Pancreas (tissue), 10 donors: ENCODE measurements around the gene STRIP2. TPM values are rescaled to one million over a fixed set of nuclear protein-coding genes. Genes with fewer than 3 reads are reported as not detected.
"Not testable (repeated sequence)": the region's sequence is repeated elsewhere in the genome, so short reads cannot be mapped to it uniquely, and the experiment has no call there.

Source experiments
- ATAC-seq, 4 donors: fragments of 200-7000 bp; cut with Tn5 transposase; one replicate each; pipeline versions ENCODE4 v1.8.0 to v1.9.1; 2020; ENCODE audit warnings: mild to moderate bottlenecking in 4 of 4, moderate library complexity in 4 of 4
- DNase-seq, 6 donors: peaks; one replicate each; pipeline ENCODE4 v3.0.0-alpha.2; 2020
- FAIRE-seq: peaks from 2 replicates; lab custom pipeline; 2012; peaks lifted over from hg19 to GRCh38; lab: Jason Lieb, UNC
- H3K27ac ChIP-seq, 4 donors: fragments of 200-600 bp; sonication (generic); 1 replicate in 3 of 4; 2 replicates in 1 of 4; pipeline versions ENCODE4 v1.5.0 to v1.8.0; 2020
- H3K27me3 ChIP-seq, 4 donors: fragments of 200-600 bp; one replicate each; pipeline ENCODE4 v1.8.0; 2021
- H3K36me3 ChIP-seq, 3 donors: fragments of 200-600 bp; sonication (generic) in 1 of 3; one replicate each; pipeline versions ENCODE4 v1.5.0 to v1.8.0; 2020 to 2021
- H3K4me1 ChIP-seq, 3 donors: fragments of 200-600 bp; one replicate each; pipeline ENCODE4 v1.8.0; 2021
- H3K4me3 ChIP-seq, 4 donors: fragments of 200-600 bp; sonication (generic) in 2 of 4; one replicate each; pipeline versions ENCODE4 v1.5.0 to v1.8.0; 2020 to 2021
- H3K9me3 ChIP-seq, 4 donors: fragments of 200-600 bp; one replicate each; pipeline ENCODE4 v1.8.0; 2021
- CTCF ChIP-seq, 4 donors: fragments of 200-600 bp; sonication (generic) in 3 of 4; IDR thresholded peaks; one replicate each; pipeline versions ENCODE4 v1.5.0 to v1.8.0; 2021; ENCODE audit warnings: antibody characterized with exemption in 4 of 4
- WGBS, 2 donors: extraction: QIAGEN DNeasy Blood & Tissue Kit; methylation state at CpG; one replicate each; pipeline ENCODE4 v1.1.7; 2013; 5-methylcytosine and 5-hydroxymethylcytosine counted together
- intact Hi-C, 3 donors: fragments of 100-400 bp; cut with DNase I; formaldehyde crosslinking; loops; one replicate each; pipeline versions ENCODE4 v1.11.1 to v1.14.2; 2022
- polyA plus RNA-seq, 2 donors: library from polyadenylated mRNA; stranded (reverse); fragments of 200-250 nt; gene quantifications; one replicate each; pipeline ENCODE4 v1.2.3, GENCODE V29; 2013
- total RNA-seq, 6 donors: library from RNA; stranded (reverse); fragmentation: NEBNext Ultra II Directional in 4 of 6; extraction: Animal tissue kit (Norgen Biotek cat#: 25700) in 4 of 6; gene quantifications; one replicate each; pipeline versions ENCODE4 v1.2.1 to v1.2.4, GENCODE V29; 2021 to 2023
- donor health status: healthy with polysubstance abuse.
- donor health status: DM: no; HTN: no; CAD: no; lungs with moderate emphysema.
- donor health status: DM: no; HTN: no; CAD: no.
- donor health status: control.
- donor health status: control.
- donor health status: Bipolar disorder and iron deficiency.
- donor health status: DM: yes; HTN: yes; CAD: no.
- donor health status: DM: no; HTN: no; CAD: no.
- donor health status: DM: no; HTN: no; CAD: no.
- donor health status: DM: yes; HTN: yes; CAD: no.

STRIP2 gene
- total and polyA plus RNA-seq, 8 donors: 0.16 to 0.85 (median 0.38) TPM

- Histone ChIP-seq H3K27ac (no peak overlapping the region), H3K27me3 (no peaks in the 10 kb centered on the region), H3K4me1 (no peaks in the 10 kb centered on the region), H3K4me3 (no peak overlapping the region), H3K36me3 (peaks cover 0 to 22% (median 2%) of the 10 kb centered on the region in 3 donors), H3K9me3 (no peaks in the 10 kb centered on the region)
- intact Hi-C loops: no loop called here
- 65 to 76% methylated on average over 3 of the region's 3 CpGs for WGBS, 2 donors
- no peak for FAIRE-seq
- no peak for ATAC-seq
- DNase-seq: no peak
- no peak for TF ChIP-seq CTCF (IDR thresholded peaks at IDR 0.05)
Measured at GRCh38 chr7:129401967-129402860, 32.0 kb upstream of the STRIP2 start.

GRCh38 chr7:129405527-129405926, 28.7 kb upstream of the STRIP2 start:
- DNase-seq: no peak
- H3K27ac ChIP-seq: no peak overlapping the region
- no peak for ATAC-seq
- no peaks in the 10 kb centered on the region for H3K4me1 ChIP-seq
- no peaks in the 10 kb centered on the region for H3K9me3 ChIP-seq
- no peaks in the 10 kb centered on the region for H3K27me3 ChIP-seq
- no peak for FAIRE-seq
- no peak overlapping the region for H3K4me3 ChIP-seq
- intact Hi-C loops: no loop called here
- TF ChIP-seq CTCF (IDR thresholded peaks at IDR 0.05): no peak
- peaks cover 0 to 25% (median 2%) of the 10 kb centered on the region in 3 donors for H3K36me3 ChIP-seq

- H3K27ac ChIP-seq, DNase-seq, FAIRE-seq, intact Hi-C loops, H3K4me3 ChIP-seq, H3K27me3 ChIP-seq, H3K9me3 ChIP-seq, H3K4me1 ChIP-seq, ATAC-seq: not testable (repeated sequence)
- H3K36me3 ChIP-seq: peaks cover 0 to 12% (median 2%) of the 10 kb centered on the region in 3 donors
- WGBS, 2 donors: 87% methylated on average over 8 of the region's 8 CpGs
Measured at GRCh38 chr7:129410238-129410637, 24.0 kb upstream of the STRIP2 start.

- no peaks in the 10 kb centered on the region for H3K4me1 ChIP-seq
- no peak overlapping the region for H3K27ac ChIP-seq
- ATAC-seq (no peak), DNase-seq (no peak), FAIRE-seq (no peak)
- no peaks in the 10 kb centered on the region for H3K9me3 ChIP-seq
- H3K4me3 ChIP-seq: no peak overlapping the region
- no peaks in the 10 kb centered on the region for H3K27me3 ChIP-seq
- TF ChIP-seq CTCF (IDR thresholded peaks at IDR 0.05): no peak
- WGBS, 2 donors: 97 to 98% methylated on average over 4 of the region's 4 CpGs
- intact Hi-C loops: no loop called here
- peaks cover 0 to 7% (median 0%) of the 10 kb centered on the region in 3 donors for H3K36me3 ChIP-seq
Measured at GRCh38 chr7:129412501-129412900, 21.7 kb upstream of the STRIP2 start.

- FAIRE-seq: no peak
- no peak for ATAC-seq
- no peaks in the 10 kb centered on the region for H3K27me3 ChIP-seq
- peaks cover 0 to 4% (median 0%) of the 10 kb centered on the region in 3 donors for H3K4me1 ChIP-seq
- 92 to 100% methylated on average over 5 of the region's 5 CpGs for WGBS, 2 donors
- intact Hi-C loops: no loop called here
- DNase-seq: no peak
- TF ChIP-seq CTCF (IDR thresholded peaks at IDR 0.05): no peak
- no peak overlapping the region for H3K27ac ChIP-seq
- H3K9me3 ChIP-seq: no peaks in the 10 kb centered on the region
- H3K4me3 ChIP-seq: no peak overlapping the region
- no peaks in the 10 kb centered on the region for H3K36me3 ChIP-seq
Measured at GRCh38 chr7:129417073-129417472, 17.2 kb upstream of the STRIP2 start.
